Upper lobe of right lung (tissue), 1 donor: Measurements from ENCODE around the gene MTNR1B. TPM values are rescaled to one million over a fixed set of nuclear protein-coding genes. Genes with fewer than 3 reads are reported as not detected.

Experiments
- ATAC-seq: fragments of 200-7000 bp; cut with Tn5 transposase; one replicate; pipeline ENCODE4 v1.9.1; 2020; ENCODE audit warnings: mild to moderate bottlenecking, moderate library complexity
- DNase-seq: peaks from one replicate; pipeline ENCODE4 v3.0.0-alpha.2; 2020
- H3K27ac ChIP-seq: fragments of 200-600 bp; one replicate; pipeline ENCODE4 v1.8.0; 2022
- H3K27me3 ChIP-seq: fragments of 200-600 bp; one replicate; pipeline ENCODE4 v1.8.0; 2022; ENCODE audit warnings: mild to moderate bottlenecking
- H3K36me3 ChIP-seq: fragments of 200-600 bp; one replicate; pipeline ENCODE4 v1.8.0; 2022
- H3K4me1 ChIP-seq: fragments of 200-600 bp; one replicate; pipeline ENCODE4 v1.8.0; 2022
- H3K4me3 ChIP-seq: fragments of 200-600 bp; one replicate; pipeline ENCODE4 v1.8.0; 2022; ENCODE audit warnings: mild to moderate bottlenecking
- H3K9me3 ChIP-seq: fragments of 200-600 bp; one replicate; pipeline ENCODE4 v1.8.0; 2022
- intact Hi-C: fragments of 100-400 bp; cut with DNase I; formaldehyde crosslinking; loops from one replicate; pipeline ENCODE4 v1.11.0; 2022
- total RNA-seq: library from RNA; stranded (reverse); fragmentation: NEBNext Ultra II Directional; extraction: Animal tissue kit (Norgen Biotek cat#: 25700); gene quantifications from one replicate; pipeline ENCODE4 v1.2.1, GENCODE V29; 2021
- TF ChIP-seq, protein P1 (sequence below): fragments of 200-600 bp; IDR thresholded peaks from one replicate; pipeline ENCODE4 v1.8.0; 2022; ENCODE audit warnings: antibody characterized with exemption
- donor health status: DM: no; HTN: yes; CAD: no; lungs with severe emphysema.

The MTNR1B gene
- total RNA-seq, 1 donor from 2014 or later, result not detected

GRCh38 chr11:93005239-93005638 lies 35.8 kb downstream of the MTNR1B start:
- Histone ChIP-seq H3K27ac (no peak overlapping the region), H3K4me1 (no peaks in the 10 kb centered on the region), H3K36me3 (no peaks in the 10 kb centered on the region), H3K9me3 (no peaks in the 10 kb centered on the region), H3K4me3 (no peak overlapping the region), H3K27me3 (no peaks in the 10 kb centered on the region)
- intact Hi-C loops, result no loop called here
- TF ChIP-seq, protein P1, sequence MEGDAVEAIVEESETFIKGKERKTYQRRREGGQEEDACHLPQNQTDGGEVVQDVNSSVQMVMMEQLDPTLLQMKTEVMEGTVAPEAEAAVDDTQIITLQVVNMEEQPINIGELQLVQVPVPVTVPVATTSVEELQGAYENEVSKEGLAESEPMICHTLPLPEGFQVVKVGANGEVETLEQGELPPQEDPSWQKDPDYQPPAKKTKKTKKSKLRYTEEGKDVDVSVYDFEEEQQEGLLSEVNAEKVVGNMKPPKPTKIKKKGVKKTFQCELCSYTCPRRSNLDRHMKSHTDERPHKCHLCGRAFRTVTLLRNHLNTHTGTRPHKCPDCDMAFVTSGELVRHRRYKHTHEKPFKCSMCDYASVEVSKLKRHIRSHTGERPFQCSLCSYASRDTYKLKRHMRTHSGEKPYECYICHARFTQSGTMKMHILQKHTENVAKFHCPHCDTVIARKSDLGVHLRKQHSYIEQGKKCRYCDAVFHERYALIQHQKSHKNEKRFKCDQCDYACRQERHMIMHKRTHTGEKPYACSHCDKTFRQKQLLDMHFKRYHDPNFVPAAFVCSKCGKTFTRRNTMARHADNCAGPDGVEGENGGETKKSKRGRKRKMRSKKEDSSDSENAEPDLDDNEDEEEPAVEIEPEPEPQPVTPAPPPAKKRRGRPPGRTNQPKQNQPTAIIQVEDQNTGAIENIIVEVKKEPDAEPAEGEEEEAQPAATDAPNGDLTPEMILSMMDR, result no peak
- DNase-seq (no peak), ATAC-seq (no peak)

DNA sequence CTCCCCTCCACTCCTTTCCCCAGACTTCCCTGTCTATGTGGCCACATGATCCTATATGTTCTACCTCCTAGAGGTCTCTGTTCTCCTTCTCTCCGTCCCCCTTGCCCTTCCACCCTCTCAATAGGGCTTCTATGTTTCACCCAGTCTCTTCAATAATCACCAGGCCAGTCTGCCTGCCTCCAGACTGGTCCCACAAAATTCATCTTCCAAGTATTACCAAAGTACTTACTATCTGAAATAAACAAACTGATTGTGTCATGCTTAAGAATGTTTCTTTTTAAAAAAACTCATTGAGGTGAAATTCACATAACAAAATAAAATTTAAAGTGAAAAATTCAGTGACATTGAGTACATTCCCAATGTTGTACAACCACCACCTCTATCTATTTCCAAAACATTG lies 44.2 kb downstream of the MTNR1B start:
- no peaks in the 10 kb centered on the region for H3K9me3 ChIP-seq
- intact Hi-C loops, result no loop called here
- no peak for ATAC-seq

DNA sequence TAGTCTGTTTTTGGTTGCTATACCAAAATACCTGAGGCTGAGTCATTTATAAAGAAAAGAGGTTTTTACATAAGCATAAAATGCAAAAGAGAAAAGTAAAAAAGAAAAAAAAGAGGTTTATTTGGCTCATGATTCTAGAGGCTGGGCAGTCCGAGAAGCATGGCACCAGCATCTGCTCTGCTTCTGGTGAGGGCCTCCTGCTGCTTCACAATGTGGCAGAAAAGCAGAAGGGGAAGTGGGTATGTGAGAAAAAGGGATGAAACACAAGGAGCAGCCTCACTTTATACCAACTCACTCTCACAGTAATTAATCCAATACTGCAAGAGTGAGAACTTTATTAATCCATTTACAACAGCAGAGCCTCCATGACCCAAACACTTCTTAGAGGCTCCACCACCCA lies 47.1 kb downstream of the MTNR1B start:
- TF ChIP-seq, protein P1, result no peak
- no peak for ATAC-seq
- no peak for DNase-seq

More for the DNA sequence above, 44.2 kb downstream of the MTNR1B start:
- no peak overlapping the region for H3K4me3 ChIP-seq
- no peak for DNase-seq
- H3K4me1 ChIP-seq, result no peaks in the 10 kb centered on the region
- H3K27ac ChIP-seq, result no peak overlapping the region
- TF ChIP-seq, protein P1, result no peak
- no peaks in the 10 kb centered on the region for H3K36me3 ChIP-seq
- H3K27me3 ChIP-seq, result no peaks in the 10 kb centered on the region

DNA sequence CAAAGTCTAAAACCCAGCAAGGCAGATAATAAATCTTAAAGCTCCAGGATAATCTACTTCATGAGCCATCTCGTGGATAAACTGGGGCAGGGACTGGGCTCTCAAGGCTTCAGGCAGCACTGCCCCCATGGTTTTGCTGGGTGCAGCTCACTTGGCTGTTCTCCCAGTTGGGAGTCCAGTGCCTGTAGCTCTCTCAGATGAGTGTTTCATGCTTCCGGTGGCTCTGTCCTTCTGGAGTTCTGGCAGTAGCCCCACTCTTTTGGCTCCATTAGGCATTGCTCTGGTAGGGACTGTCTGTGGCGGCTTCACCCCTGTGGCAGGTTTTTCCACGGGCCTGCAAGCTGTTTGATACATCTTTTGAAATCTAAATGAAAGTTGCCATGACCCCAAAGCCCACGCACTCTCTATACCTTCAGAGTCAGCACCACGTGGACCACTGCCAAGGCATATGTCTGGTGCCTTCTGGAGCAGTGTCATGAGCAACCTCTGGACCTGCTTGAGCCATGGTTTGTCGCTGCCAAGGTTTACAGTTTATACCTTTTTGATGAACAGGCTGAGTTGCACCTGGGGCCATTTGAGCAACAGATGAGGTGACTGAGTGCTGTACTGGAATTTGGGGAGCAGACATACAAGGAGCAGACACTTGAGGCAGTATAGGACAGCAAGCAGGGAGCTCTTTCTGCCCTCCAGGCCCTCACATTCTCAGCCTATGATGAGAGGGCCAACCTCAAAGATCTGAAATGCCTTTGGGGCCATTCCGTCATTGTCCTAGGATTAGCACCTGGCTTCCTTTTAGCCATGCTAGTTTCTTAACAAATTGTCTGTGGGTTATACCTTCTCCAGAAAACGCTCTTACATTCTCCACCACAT lies 48.6 kb downstream of the MTNR1B start:
- Histone ChIP-seq H3K4me1 (no peaks in the 10 kb centered on the region), H3K4me3 (no peak overlapping the region), H3K9me3 (no peaks in the 10 kb centered on the region), H3K27me3 (no peaks in the 10 kb centered on the region), H3K27ac (no peak overlapping the region), H3K36me3 (no peaks in the 10 kb centered on the region)
- intact Hi-C loops, result no loop called here
- ATAC-seq (no peak), DNase-seq (no peak)
- TF ChIP-seq, protein P1, result no peak

More for the DNA sequence above, 47.1 kb downstream of the MTNR1B start:
- no peak overlapping the region for H3K4me3 ChIP-seq
- intact Hi-C loops, result no loop called here
- H3K9me3 ChIP-seq, result no peaks in the 10 kb centered on the region
- H3K36me3 ChIP-seq, result no peaks in the 10 kb centered on the region
- no peaks in the 10 kb centered on the region for H3K27me3 ChIP-seq
- H3K27ac ChIP-seq, result no peak overlapping the region
- no peaks in the 10 kb centered on the region for H3K4me1 ChIP-seq

DNA sequence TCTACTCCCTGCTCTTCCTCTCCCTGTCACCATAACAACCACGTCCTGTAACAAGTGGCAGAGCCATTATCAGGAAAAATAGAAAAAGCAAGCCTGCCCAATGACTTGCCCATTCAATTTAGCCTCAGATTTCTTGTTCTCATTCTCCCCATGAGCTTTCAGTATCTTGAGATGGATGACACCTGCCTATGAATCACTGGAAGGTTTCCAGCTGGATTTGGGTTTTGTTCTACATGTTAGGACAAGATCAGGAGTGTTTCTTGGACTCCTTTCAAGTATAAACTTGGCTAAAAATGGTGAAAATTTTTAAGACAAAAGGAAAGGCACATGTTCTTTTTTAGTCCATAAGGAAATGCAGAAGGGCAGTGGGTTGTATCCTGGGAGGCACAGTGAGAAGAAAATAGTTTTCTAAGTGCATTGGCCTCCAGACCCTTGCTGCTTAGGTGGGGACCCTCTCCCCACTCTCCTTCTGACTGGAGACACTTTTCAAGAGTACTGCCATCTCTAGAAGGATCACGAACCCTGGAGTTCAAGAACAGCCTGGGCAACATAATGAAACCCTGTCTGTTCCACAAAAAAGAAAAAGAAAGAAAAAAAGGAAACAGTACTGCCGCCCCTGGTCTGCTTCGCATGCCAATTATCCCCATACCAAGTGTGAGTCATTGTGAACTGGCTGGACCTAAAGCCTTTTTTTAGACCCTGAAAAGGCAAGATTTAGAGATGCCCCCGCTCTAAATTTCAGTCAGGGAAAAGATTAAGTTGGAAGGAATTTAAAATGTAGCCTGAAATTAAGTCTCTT lies 51.0 kb downstream of the MTNR1B start:
- no peaks in the 10 kb centered on the region for H3K4me1 ChIP-seq
- no peaks in the 10 kb centered on the region for H3K9me3 ChIP-seq
- H3K36me3 ChIP-seq, result no peaks in the 10 kb centered on the region
- intact Hi-C loops, result no loop called here
- ATAC-seq (no peak), DNase-seq (no peak)
- TF ChIP-seq, protein P1, result no peak
- H3K27me3 ChIP-seq, result no peaks in the 10 kb centered on the region
- no peak overlapping the region for H3K27ac ChIP-seq
- H3K4me3 ChIP-seq, result no peak overlapping the region
